Gastrocnemius medialis (tissue), 4 donors: ENCODE results near the gene ADGRD1.

ENCODE experiments used
- POLR2A ChIP-seq, 2 donors: fragments of 450-650 bp; IDR thresholded peaks; one replicate each; pipeline ENCODE4 v1.6.1; 2017; ENCODE audit warnings: antibody characterized with exemption in 2 of 2, mild to moderate bottlenecking in 2 of 2, moderate library complexity in 2 of 2
- TF ChIP-seq, protein P1 (sequence below), 5 experiments: fragments of 450-650 bp in 3 of 5; fragments of 200-600 bp in 2 of 5; sonication (generic) in 2 of 5; IDR thresholded peaks in 4 of 5; conservative IDR thresholded peaks in 1 of 5; 1 replicate in 4 of 5; 2 replicates in 1 of 5; pipeline ENCODE4 v1.5.1; 2016 to 2019; ENCODE audit warnings: antibody characterized with exemption in 5 of 5, mild to moderate bottlenecking in 3 of 5, moderate library complexity in 3 of 5

DNA sequence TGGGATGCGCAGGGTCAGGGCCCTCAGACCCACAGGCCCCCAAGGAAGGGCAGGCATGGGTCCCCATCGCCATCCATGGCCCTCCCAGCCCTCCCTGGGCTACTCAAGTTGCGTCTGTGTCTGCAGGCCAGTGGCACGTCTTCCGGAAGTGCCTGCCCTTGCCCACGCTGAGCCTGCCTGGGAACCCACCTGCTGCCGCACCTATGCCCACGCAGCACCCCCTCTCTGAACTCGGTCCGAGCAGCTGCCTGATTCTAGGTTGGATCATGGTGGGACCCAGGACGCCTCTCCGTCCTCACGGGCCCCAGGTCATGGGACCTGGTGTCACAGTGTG lies 182.8 kb downstream of the ADGRD1 start:
- no peak for TF ChIP-seq POLR2A (IDR thresholded peaks at IDR 0.05)
- TF ChIP-seq, protein P1, sequence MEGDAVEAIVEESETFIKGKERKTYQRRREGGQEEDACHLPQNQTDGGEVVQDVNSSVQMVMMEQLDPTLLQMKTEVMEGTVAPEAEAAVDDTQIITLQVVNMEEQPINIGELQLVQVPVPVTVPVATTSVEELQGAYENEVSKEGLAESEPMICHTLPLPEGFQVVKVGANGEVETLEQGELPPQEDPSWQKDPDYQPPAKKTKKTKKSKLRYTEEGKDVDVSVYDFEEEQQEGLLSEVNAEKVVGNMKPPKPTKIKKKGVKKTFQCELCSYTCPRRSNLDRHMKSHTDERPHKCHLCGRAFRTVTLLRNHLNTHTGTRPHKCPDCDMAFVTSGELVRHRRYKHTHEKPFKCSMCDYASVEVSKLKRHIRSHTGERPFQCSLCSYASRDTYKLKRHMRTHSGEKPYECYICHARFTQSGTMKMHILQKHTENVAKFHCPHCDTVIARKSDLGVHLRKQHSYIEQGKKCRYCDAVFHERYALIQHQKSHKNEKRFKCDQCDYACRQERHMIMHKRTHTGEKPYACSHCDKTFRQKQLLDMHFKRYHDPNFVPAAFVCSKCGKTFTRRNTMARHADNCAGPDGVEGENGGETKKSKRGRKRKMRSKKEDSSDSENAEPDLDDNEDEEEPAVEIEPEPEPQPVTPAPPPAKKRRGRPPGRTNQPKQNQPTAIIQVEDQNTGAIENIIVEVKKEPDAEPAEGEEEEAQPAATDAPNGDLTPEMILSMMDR (IDR thresholded peaks at IDR 0.05 in 4 of 5, conservative IDR thresholded peaks at IDR 0.05 in 1 of 5): no peak
